ENCODE measurements around the gene PTPRU.

Gene PTPRU

GRCh38 chr1:29342351-29342750, 106.0 kb downstream of the PTPRU start:
- Histone ChIP-seq H3K9ac (ENCODE audit: low read depth in 1 of 2, low read length in 2 of 2) (no peak overlapping the region), H3K36me3 (ENCODE audit: control insufficient read depth in 1 of 2, insufficient read depth in 2 of 2, low read length in 2 of 2) (no peaks in the 10 kb centered on the region), H3K4me1 (ENCODE audit: control insufficient read depth in 1 of 2, insufficient read depth in 2 of 2, low read length in 2 of 2) (no peaks in the 10 kb centered on the region), H3K27me3 (ENCODE audit: control insufficient read depth in 1 of 2, insufficient read depth in 2 of 2, low read length in 2 of 2) (peaks cover 6 to 19% of the 10 kb centered on the region in 2 donors), H3K9me3 (ENCODE audit: control insufficient read depth in 1 of 2, low read length in 2 of 2) (no peaks in the 10 kb centered on the region), H3K4me3 (ENCODE audit: low read depth in 1 of 2, low read length in 2 of 2) (no peak overlapping the region), H3K27ac (ENCODE audit: low read depth, low read length) (no peak overlapping the region)

GRCh38 chr1:29342983-29343382, 106.7 kb downstream of the PTPRU start:
- Histone ChIP-seq H3K9ac (ENCODE audit: low read depth in 1 of 2, low read length in 2 of 2) (no peak overlapping the region), H3K36me3 (ENCODE audit: control insufficient read depth in 1 of 2, insufficient read depth in 2 of 2, low read length in 2 of 2) (no peaks in the 10 kb centered on the region), H3K4me1 (ENCODE audit: control insufficient read depth in 1 of 2, insufficient read depth in 2 of 2, low read length in 2 of 2) (no peaks in the 10 kb centered on the region), H3K27ac (ENCODE audit: low read depth, low read length) (no peak overlapping the region), H3K4me3 (ENCODE audit: low read depth in 1 of 2, low read length in 2 of 2) (no peak overlapping the region), H3K9me3 (ENCODE audit: control insufficient read depth in 1 of 2, low read length in 2 of 2) (no peaks in the 10 kb centered on the region), H3K27me3 (ENCODE audit: control insufficient read depth in 1 of 2, insufficient read depth in 2 of 2, low read length in 2 of 2) (peaks cover 6 to 19% of the 10 kb centered on the region in 2 donors)

GRCh38 chr1:29343476-29343875, 107.2 kb downstream of the PTPRU start:
- H3K9ac ChIP-seq (ENCODE audit: low read depth in 1 of 2, low read length in 2 of 2): no peak overlapping the region
- H3K4me1 ChIP-seq (ENCODE audit: control insufficient read depth in 1 of 2, insufficient read depth in 2 of 2, low read length in 2 of 2): no peaks in the 10 kb centered on the region
- peaks cover 6 to 19% of the 10 kb centered on the region in 2 donors for H3K27me3 ChIP-seq (ENCODE audit: control insufficient read depth in 1 of 2, insufficient read depth in 2 of 2, low read length in 2 of 2)
- H3K27ac ChIP-seq (ENCODE audit: low read depth, low read length): no peak overlapping the region
- H3K4me3 ChIP-seq (ENCODE audit: low read depth in 1 of 2, low read length in 2 of 2): no peak overlapping the region
- H3K9me3 ChIP-seq (ENCODE audit: control insufficient read depth in 1 of 2, low read length in 2 of 2): no peaks in the 10 kb centered on the region
- H3K36me3 ChIP-seq (ENCODE audit: control insufficient read depth in 1 of 2, insufficient read depth in 2 of 2, low read length in 2 of 2): no peaks in the 10 kb centered on the region

- Histone ChIP-seq H3K27ac (ENCODE audit: low read depth, low read length) (no peak overlapping the region), H3K4me1 (ENCODE audit: control insufficient read depth in 1 of 2, insufficient read depth in 2 of 2, low read length in 2 of 2) (no peaks in the 10 kb centered on the region)
These were observed 107.6 kb downstream of the PTPRU start for GRCh38 chr1:29343908-29344307.

GRCh38 chr1:29344336-29344735, 108.0 kb downstream of the PTPRU start:
- no peaks in the 10 kb centered on the region for H3K9me3 ChIP-seq (ENCODE audit: control insufficient read depth in 1 of 2, low read length in 2 of 2)
- no peaks in the 10 kb centered on the region for H3K36me3 ChIP-seq (ENCODE audit: control insufficient read depth in 1 of 2, insufficient read depth in 2 of 2, low read length in 2 of 2)
- no peaks in the 10 kb centered on the region for H3K4me1 ChIP-seq (ENCODE audit: control insufficient read depth in 1 of 2, insufficient read depth in 2 of 2, low read length in 2 of 2)
- peaks cover 8 to 19% of the 10 kb centered on the region in 2 donors for H3K27me3 ChIP-seq (ENCODE audit: control insufficient read depth in 1 of 2, insufficient read depth in 2 of 2, low read length in 2 of 2)
- no peak overlapping the region for H3K4me3 ChIP-seq (ENCODE audit: low read depth in 1 of 2, low read length in 2 of 2)
- no peak overlapping the region for H3K27ac ChIP-seq (ENCODE audit: low read depth, low read length)
- H3K9ac ChIP-seq (ENCODE audit: low read depth in 1 of 2, low read length in 2 of 2): no peak overlapping the region

More at GRCh38 chr1:29343908-29344307, 107.6 kb downstream of the PTPRU start:
- peaks cover 6 to 19% of the 10 kb centered on the region in 2 donors for H3K27me3 ChIP-seq (ENCODE audit: control insufficient read depth in 1 of 2, insufficient read depth in 2 of 2, low read length in 2 of 2)
- no peak overlapping the region for H3K4me3 ChIP-seq (ENCODE audit: low read depth in 1 of 2, low read length in 2 of 2)
- no peak overlapping the region for H3K9ac ChIP-seq (ENCODE audit: low read depth in 1 of 2, low read length in 2 of 2)
- no peaks in the 10 kb centered on the region for H3K36me3 ChIP-seq (ENCODE audit: control insufficient read depth in 1 of 2, insufficient read depth in 2 of 2, low read length in 2 of 2)
- H3K9me3 ChIP-seq (ENCODE audit: control insufficient read depth in 1 of 2, low read length in 2 of 2): no peaks in the 10 kb centered on the region

GRCh38 chr1:29346576-29346975, 110.3 kb downstream of the PTPRU start:
- Histone ChIP-seq H3K27me3 (ENCODE audit: control insufficient read depth in 1 of 2, insufficient read depth in 2 of 2, low read length in 2 of 2) (peaks cover 10 to 19% of the 10 kb centered on the region in 2 donors), H3K4me3 (ENCODE audit: low read depth in 1 of 2, low read length in 2 of 2) (no peak overlapping the region), H3K9me3 (ENCODE audit: control insufficient read depth in 1 of 2, low read length in 2 of 2) (no peaks in the 10 kb centered on the region), H3K9ac (ENCODE audit: low read depth in 1 of 2, low read length in 2 of 2) (no peak overlapping the region), H3K4me1 (ENCODE audit: control insufficient read depth in 1 of 2, insufficient read depth in 2 of 2, low read length in 2 of 2) (no peaks in the 10 kb centered on the region), H3K36me3 (ENCODE audit: control insufficient read depth in 1 of 2, insufficient read depth in 2 of 2, low read length in 2 of 2) (no peaks in the 10 kb centered on the region), H3K27ac (ENCODE audit: low read depth, low read length) (no peak overlapping the region)

- no peak overlapping the region for H3K9ac ChIP-seq (ENCODE audit: low read depth in 1 of 2, low read length in 2 of 2)
- no peaks in the 10 kb centered on the region for H3K36me3 ChIP-seq (ENCODE audit: control insufficient read depth in 1 of 2, insufficient read depth in 2 of 2, low read length in 2 of 2)
- peaks cover 0 to 9% of the 10 kb centered on the region in 2 donors for H3K27me3 ChIP-seq (ENCODE audit: control insufficient read depth in 1 of 2, insufficient read depth in 2 of 2, low read length in 2 of 2)
- no peak overlapping the region for H3K4me3 ChIP-seq (ENCODE audit: low read depth in 1 of 2, low read length in 2 of 2)
- no peaks in the 10 kb centered on the region for H3K4me1 ChIP-seq (ENCODE audit: control insufficient read depth in 1 of 2, insufficient read depth in 2 of 2, low read length in 2 of 2)
- no peaks in the 10 kb centered on the region for H3K9me3 ChIP-seq (ENCODE audit: control insufficient read depth in 1 of 2, low read length in 2 of 2)
- H3K27ac ChIP-seq (ENCODE audit: low read depth, low read length): no peak overlapping the region
These were observed 113.7 kb downstream of the PTPRU start for GRCh38 chr1:29349871-29350491.

GRCh38 chr1:29352719-29353420, 116.5 kb downstream of the PTPRU start:
- Histone ChIP-seq H3K27ac (ENCODE audit: low read depth, low read length) (no peak overlapping the region), H3K4me1 (ENCODE audit: control insufficient read depth in 1 of 2, insufficient read depth in 2 of 2, low read length in 2 of 2) (no peaks in the 10 kb centered on the region), H3K9me3 (ENCODE audit: control insufficient read depth in 1 of 2, low read length in 2 of 2) (no peaks in the 10 kb centered on the region), H3K4me3 (ENCODE audit: low read depth in 1 of 2, low read length in 2 of 2) (no peak overlapping the region), H3K9ac (ENCODE audit: low read depth in 1 of 2, low read length in 2 of 2) (no peak overlapping the region), H3K36me3 (ENCODE audit: control insufficient read depth in 1 of 2, insufficient read depth in 2 of 2, low read length in 2 of 2) (no peaks in the 10 kb centered on the region), H3K27me3 (ENCODE audit: control insufficient read depth in 1 of 2, insufficient read depth in 2 of 2, low read length in 2 of 2) (peaks cover 0 to 9% of the 10 kb centered on the region in 2 donors)

GRCh38 chr1:29354511-29355098, 118.3 kb downstream of the PTPRU start:
- Histone ChIP-seq H3K36me3 (ENCODE audit: control insufficient read depth in 1 of 2, insufficient read depth in 2 of 2, low read length in 2 of 2) (no peaks in the 10 kb centered on the region), H3K27me3 (ENCODE audit: control insufficient read depth in 1 of 2, insufficient read depth in 2 of 2, low read length in 2 of 2) (peaks cover 0 to 7% of the 10 kb centered on the region in 2 donors), H3K4me1 (ENCODE audit: control insufficient read depth in 1 of 2, insufficient read depth in 2 of 2, low read length in 2 of 2) (no peaks in the 10 kb centered on the region), H3K4me3 (ENCODE audit: low read depth in 1 of 2, low read length in 2 of 2) (no peak overlapping the region), H3K9ac (ENCODE audit: low read depth in 1 of 2, low read length in 2 of 2) (no peak overlapping the region), H3K9me3 (ENCODE audit: control insufficient read depth in 1 of 2, low read length in 2 of 2) (no peaks in the 10 kb centered on the region), H3K27ac (ENCODE audit: low read depth, low read length) (no peak overlapping the region)

- H3K4me1 ChIP-seq (ENCODE audit: control insufficient read depth in 1 of 2, insufficient read depth in 2 of 2, low read length in 2 of 2): no peaks in the 10 kb centered on the region
- no peaks in the 10 kb centered on the region for H3K36me3 ChIP-seq (ENCODE audit: control insufficient read depth in 1 of 2, insufficient read depth in 2 of 2, low read length in 2 of 2)
- H3K27ac ChIP-seq (ENCODE audit: low read depth, low read length): no peak overlapping the region
- H3K9me3 ChIP-seq (ENCODE audit: control insufficient read depth in 1 of 2, low read length in 2 of 2): no peaks in the 10 kb centered on the region
- H3K9ac ChIP-seq (ENCODE audit: low read depth in 1 of 2, low read length in 2 of 2): no peak overlapping the region
- no peak overlapping the region for H3K4me3 ChIP-seq (ENCODE audit: low read depth in 1 of 2, low read length in 2 of 2)
- H3K27me3 ChIP-seq (ENCODE audit: control insufficient read depth in 1 of 2, insufficient read depth in 2 of 2, low read length in 2 of 2): peaks cover 0 to 7% of the 10 kb centered on the region in 2 donors
These were observed 119.1 kb downstream of the PTPRU start for GRCh38 chr1:29355375-29355774.

Data from duodenal mucosa (tissue), 2 donors.